H1 (cell line): ENCODE results near the gene UTP14C. TPM values are rescaled to one million over a fixed set of nuclear protein-coding genes. Genes with fewer than 3 reads are reported as not detected.

Experiments used
- CTCF ChIA-PET: fragments of 300-600 bp; sonication (Branson Sonifier 250); formaldehyde crosslinking; loops from one replicate; lab custom pipeline; 2021; ENCODE audit not compliant: partially characterized antibody; lab: Charles Lee
- POLR2A ChIA-PET: fragments of 300-600 bp; sonication (Branson Sonifier 250); formaldehyde crosslinking; loops from one replicate; lab custom pipeline; 2021; ENCODE audit warnings: inconsistent platforms; ENCODE audit not compliant: partially characterized antibody; lab: Charles Lee
- DNase-seq, 2 experiments: peaks; one replicate each; pipeline versions ENCODE4 v3.0.0 to v3.0.0-alpha.2; 2010 to 2022; ENCODE audit warnings: low spot score in 2 of 2, low read depth in 1 of 2, mixed read lengths in 1 of 2
- FAIRE-seq: peaks from 2 replicates; lab custom pipeline; 2011; peaks lifted over from hg19 to GRCh38; lab: Jason Lieb, UNC
- H2AFZ ChIP-seq: 2 replicates; pipeline ENCODE4 v1.8.1; 2012; ENCODE audit warnings: low read length, inconsistent platforms
- H2AK5ac ChIP-seq: 2 replicates; pipeline ENCODE4 v1.6.1; 2013; ENCODE audit warnings: low read depth, low read length
- H2BK120ac ChIP-seq: replicated peaks from 2 replicates; pipeline ENCODE3; 2013; ENCODE audit warnings: low read depth, low read length, inconsistent platforms
- H2BK12ac ChIP-seq: 2 replicates; pipeline ENCODE4 v1.6.1; 2013; ENCODE audit warnings: low read depth, low read length
- H2BK15ac ChIP-seq: 2 replicates; pipeline ENCODE4 v1.6.1; 2013; ENCODE audit warnings: low read length
- H2BK20ac ChIP-seq: 2 replicates; pipeline ENCODE4 v1.6.1; 2013; ENCODE audit warnings: low read length
- H2BK5ac ChIP-seq: 2 replicates; pipeline ENCODE4 v1.6.1; 2013; ENCODE audit warnings: low read depth, low read length
- H3K14ac ChIP-seq: 2 replicates; pipeline ENCODE4 v1.6.1; 2013; ENCODE audit warnings: inconsistent platforms; ENCODE audit not compliant: insufficient read length
- H3K18ac ChIP-seq: 2 replicates; pipeline ENCODE4 v1.6.1; 2013; ENCODE audit warnings: low read length; ENCODE audit errors: extremely low read depth
- H3K23ac ChIP-seq: 2 replicates; pipeline ENCODE4 v1.6.1; 2013; ENCODE audit warnings: inconsistent platforms; ENCODE audit not compliant: insufficient read length
- H3K23me2 ChIP-seq: 2 replicates; pipeline ENCODE4 v1.6.1; 2013; ENCODE audit warnings: low read depth, low read length
- H3K27ac ChIP-seq: 2 replicates; pipeline ENCODE4 v1.6.1; 2011; ENCODE audit warnings: low read depth, low read length, inconsistent platforms
- H3K27me3 ChIP-seq, 4 experiments: replicated peaks in 1 of 4; 1 replicate in 1 of 4; 2 replicates in 3 of 4; pipeline versions ENCODE4 v1.6.1 to v1.8.1; 2011 to 2013; ENCODE audit warnings: low read length in 3 of 4, mild to moderate bottlenecking in 3 of 4, inconsistent platforms in 2 of 4, mixed read lengths in 2 of 4, moderate library complexity in 1 of 4; ENCODE audit not compliant: control insufficient read depth in 3 of 4, insufficient read depth in 3 of 4; ENCODE audit errors: extremely low read depth in 1 of 4
- H3K36me3 ChIP-seq, 4 experiments: 2 replicates each; pipeline versions ENCODE4 v1.6.1 to v1.8.1; 2011 to 2013; ENCODE audit warnings: mild to moderate bottlenecking in 4 of 4, low read length in 3 of 4, moderate library complexity in 2 of 4, control low read depth in 1 of 4, inconsistent platforms in 1 of 4; ENCODE audit not compliant: insufficient read depth in 4 of 4, control insufficient read depth in 2 of 4
- H3K4ac ChIP-seq: replicated peaks from 2 replicates; pipeline ENCODE3; 2013; ENCODE audit warnings: low read length, low read depth, mixed read lengths, inconsistent platforms; ENCODE audit not compliant: insufficient read length
- H3K4me1 ChIP-seq, 4 experiments: replicated peaks in 1 of 4; 1 replicate in 1 of 4; 2 replicates in 3 of 4; pipeline versions ENCODE4 v1.6.1 to v1.8.1; 2011 to 2013; ENCODE audit warnings: low read length in 3 of 4, inconsistent platforms in 2 of 4, mixed read lengths in 1 of 4; ENCODE audit not compliant: insufficient read depth in 4 of 4, control insufficient read depth in 3 of 4
- H3K4me2 ChIP-seq, 2 experiments: 2 replicates each; pipeline versions ENCODE4 v1.6.1 to v1.8.1; 2011 to 2013; ENCODE audit warnings: low read depth in 2 of 2, low read length in 2 of 2, control low read depth in 1 of 2, inconsistent platforms in 1 of 2, mild to moderate bottlenecking in 1 of 2; ENCODE audit not compliant: insufficient read depth in 1 of 2
- H3K4me3 ChIP-seq, 4 experiments: fragments of 200-600, 300-600 bp in 1 of 4; sonication (generic), shearing (Covaris generic), sonication (Bioruptor Twin) in 1 of 4; 2 replicates each; pipeline versions ENCODE4 v1.5.1 to v1.8.1; 2011 to 2016; ENCODE audit warnings: low read length in 4 of 4, low read depth in 3 of 4, control low read depth in 2 of 4, inconsistent platforms in 2 of 4, mild to moderate bottlenecking in 2 of 4, mixed read lengths in 1 of 4, moderate library complexity in 1 of 4; ENCODE audit not compliant: insufficient read depth in 2 of 4; ENCODE audit errors: extremely low read depth in 1 of 4
- H3K56ac ChIP-seq: replicated peaks from 2 replicates; pipeline ENCODE3; 2013; ENCODE audit warnings: low read depth, mild to moderate bottlenecking, mixed read lengths, low read length, inconsistent platforms; ENCODE audit not compliant: insufficient read length
- H3K79me1 ChIP-seq: 2 replicates; pipeline ENCODE4 v1.6.1; 2013; ENCODE audit warnings: low read depth, low read length, control low read depth
- H3K79me2 ChIP-seq, 2 experiments: 2 replicates each; pipeline versions ENCODE4 v1.6.1 to v1.8.1; 2012 to 2013; ENCODE audit warnings: low read length in 2 of 2, mild to moderate bottlenecking in 2 of 2, inconsistent platforms in 1 of 2; ENCODE audit not compliant: insufficient read depth in 2 of 2, control insufficient read depth in 1 of 2
- H3K9ac ChIP-seq, 4 experiments: replicated peaks in 1 of 4; 1 replicate in 1 of 4; 2 replicates in 3 of 4; pipeline versions ENCODE4 v1.6.1 to v1.8.1; 2011 to 2013; ENCODE audit warnings: low read depth in 3 of 4, low read length in 3 of 4, control low read depth in 2 of 4, mild to moderate bottlenecking in 2 of 4, moderate library complexity in 2 of 4, inconsistent platforms in 1 of 4; ENCODE audit errors: extremely low read depth in 1 of 4
- H3K9me3 ChIP-seq, 2 experiments: 2 replicates each; pipeline versions ENCODE4 v1.6.1 to v1.8.1; 2012 to 2013; ENCODE audit warnings: mild to moderate bottlenecking in 2 of 2, moderate library complexity in 2 of 2, control low read depth in 1 of 2, inconsistent platforms in 1 of 2, low read depth in 1 of 2, low read length in 1 of 2, mixed read lengths in 1 of 2; ENCODE audit not compliant: insufficient read depth in 2 of 2
- H4K20me1 ChIP-seq, 2 experiments: replicated peaks in 1 of 2; 2 replicates each; pipeline versions ENCODE3 to v1.8.1; 2011 to 2013; ENCODE audit warnings: inconsistent platforms in 2 of 2, low read length in 2 of 2, mild to moderate bottlenecking in 1 of 2; ENCODE audit not compliant: insufficient read depth in 2 of 2, control insufficient read depth in 1 of 2
- H4K5ac ChIP-seq: 2 replicates; pipeline ENCODE4 v1.6.1; 2013; ENCODE audit warnings: low read length, low read depth, mixed read lengths, inconsistent platforms; ENCODE audit not compliant: insufficient read length
- H4K8ac ChIP-seq: 2 replicates; pipeline ENCODE4 v1.8.0; 2013; ENCODE audit warnings: mild to moderate bottlenecking, moderate library complexity, low read length, inconsistent platforms; ENCODE audit not compliant: insufficient read depth; ENCODE audit errors: extremely low read depth
- H4K91ac ChIP-seq: replicated peaks from 2 replicates; pipeline ENCODE3; 2013; ENCODE audit warnings: low read length, mixed read lengths, inconsistent platforms; ENCODE audit not compliant: insufficient read length
- BACH1 ChIP-seq: IDR thresholded peaks from 2 replicates; pipeline ENCODE4 v1.6.1; 2012; ENCODE audit warnings: low read length, improper control_type of control experiment
- CBX5 ChIP-seq: fragments of 300-800, 300-1000 bp; sonication (generic); IDR thresholded peaks from 2 replicates; pipeline ENCODE4 v1.7.1; 2016; ENCODE audit warnings: antibody characterized with exemption, low read length, low read depth
- CREB1 ChIP-seq: IDR thresholded peaks from 2 replicates; pipeline ENCODE4 v1.6.1; 2012; ENCODE audit warnings: inconsistent platforms
- CTCF ChIP-seq, 3 experiments: IDR thresholded peaks; 1 replicate in 2 of 3; 2 replicates in 1 of 3; pipeline versions ENCODE4 v1.5.1 to v1.6.1; 2011; ENCODE audit warnings: low read length in 3 of 3, mild to moderate bottlenecking in 3 of 3, inconsistent platforms in 2 of 3, low read depth in 1 of 3, moderate library complexity in 1 of 3; ENCODE audit not compliant: insufficient read depth in 1 of 3; ENCODE audit errors: control extremely low read depth in 1 of 3
- EP300 ChIP-seq, 2 experiments: IDR thresholded peaks; 1 replicate in 1 of 2; 2 replicates in 1 of 2; pipeline ENCODE4 v1.6.1; 2011 to 2012; ENCODE audit warnings: low read depth in 2 of 2, low read length in 2 of 2, mild to moderate bottlenecking in 2 of 2, borderline replicate concordance in 1 of 2, inconsistent platforms in 1 of 2, moderate library complexity in 1 of 2
- GTF2F1 ChIP-seq: IDR thresholded peaks from 2 replicates; pipeline ENCODE4 v1.6.1; 2012; ENCODE audit warnings: low read depth, low read length, improper control_type of control experiment, borderline replicate concordance
- KDM4A ChIP-seq: IDR thresholded peaks from one replicate; pipeline ENCODE4 v1.7.1; 2012; ENCODE audit warnings: low read depth, mild to moderate bottlenecking, moderate library complexity, low read length, inconsistent platforms; ENCODE audit not compliant: severe bottlenecking
- MAFK ChIP-seq: IDR thresholded peaks from 2 replicates; pipeline ENCODE4 v1.6.1; 2012; ENCODE audit warnings: low read depth, mild to moderate bottlenecking, improper control_type of control experiment, low read length
- SIX5 ChIP-seq: IDR thresholded peaks from 2 replicates; pipeline ENCODE4 v1.6.1; 2011; ENCODE audit warnings: mild to moderate bottlenecking, low read depth, low read length
- SP1 ChIP-seq: IDR thresholded peaks from 2 replicates; pipeline ENCODE4 v1.6.1; 2011; ENCODE audit warnings: low read depth, low read length
- TEAD4 ChIP-seq: IDR thresholded peaks from 2 replicates; pipeline ENCODE4 v1.6.1; 2012; ENCODE audit warnings: low read depth, low read length, inconsistent platforms, mixed read lengths
- YY1 ChIP-seq: IDR thresholded peaks from 2 replicates; pipeline ENCODE4 v1.6.1; 2011; ENCODE audit warnings: low read depth, mild to moderate bottlenecking, low read length
- WGBS, 2 experiments: shearing (Covaris generic) in 1 of 2; methylation state at CpG; one replicate each; pipeline versions ENCODE4 v1.1.6 to v1.1.7; 2013 to 2015; ENCODE audit warnings: low lambda C conversion rate in 2 of 2, mixed read lengths in 2 of 2, inconsistent platforms in 1 of 2, low coverage in 1 of 2, missing lambda C conversion rate in 1 of 2; ENCODE audit not compliant: insufficient replicate concordance in 2 of 2, insufficient coverage in 1 of 2, insufficient read length in 1 of 2; ENCODE audit errors: extremely low coverage in 1 of 2, missing lambda C conversion rate in 1 of 2; 5-methylcytosine and 5-hydroxymethylcytosine counted together
- polyA plus RNA-seq, 7 experiments: library from polyadenylated mRNA; depleted of rRNA in 3 of 7; stranded (reverse) in 5 of 7; unstranded in 2 of 7; fragments of >200 nt in 5 of 7; fragments of 200-250 nt in 2 of 7; gene quantifications; 1 replicate in 5 of 7; 2 replicates in 1 of 7; 4 replicates in 1 of 7; pipeline versions ENCODE4 v1.2.1 to v1.2.3, GENCODE V29; 2011 to 2013; ENCODE audit warnings: missing spikeins in 2 of 7, mixed read lengths in 2 of 7
- total RNA-seq: library from RNA; stranded (reverse); fragmentation: NEBNext Ultra II Directional; extraction: Animal tissue kit (Norgen Biotek cat#: 25700); gene quantifications from 2 replicates; pipeline ENCODE4 v1.2.1, GENCODE V29; 2021

Gene UTP14C
- total and polyA plus RNA-seq, 2 of the 8 experiments (the other 6 are each of a cell fraction or from before 2014, with no cell fraction given) = 6.8 to 22.7 TPM

- no peak overlapping the region for H3K4me2 ChIP-seq
- H2BK15ac ChIP-seq = no peak overlapping the region
- H3K18ac ChIP-seq = no peak overlapping the region
- FAIRE-seq (no peak), DNase-seq (no peak)
- H3K4ac ChIP-seq = no peak overlapping the region
- H2BK5ac ChIP-seq = no peak overlapping the region
- peaks cover 0 to 40% (median 16%) of the 10 kb centered on the region in 4 experiments; a peak in 6 of 8 replicates for H3K36me3 ChIP-seq
- peaks cover 3% of the 10 kb centered on the region; the same call in 1 of the 2 replicates for H3K79me1 ChIP-seq
- H3K79me2 ChIP-seq = peaks cover 0 to 28% of the 10 kb centered on the region in 2 experiments; a peak in 3 of 4 replicates
- no peaks in the 10 kb centered on the region for H3K23me2 ChIP-seq
- CTCF ChIA-PET = no interaction called here
- H3K27ac ChIP-seq = no peak overlapping the region
- H4K91ac ChIP-seq = no peak overlapping the region
- no peak overlapping the region for H3K14ac ChIP-seq
- H3K23ac ChIP-seq = no peak overlapping the region
- H2AFZ ChIP-seq = no peak overlapping the region
- no peaks in the 10 kb centered on the region for H3K4me1 ChIP-seq
- H3K9ac ChIP-seq = no peak overlapping the region
- H2BK120ac ChIP-seq = no peak overlapping the region
- POLR2A ChIA-PET = interaction anchor here (1.0 kb wide), 1 partner anchor 12 kb away, joined by 4 read pairs; no protein-coding TSS in a partner anchor
- H4K8ac ChIP-seq = no peak overlapping the region
- H2AK5ac ChIP-seq = no peak overlapping the region
- no peak overlapping the region for H3K4me3 ChIP-seq
- no peak overlapping the region for H2BK20ac ChIP-seq
- H3K9me3 ChIP-seq = no peaks in the 10 kb centered on the region; a peak in 2 of 4 replicates
- no peaks in the 10 kb centered on the region for H3K27me3 ChIP-seq
- H3K56ac ChIP-seq = no peak overlapping the region
- 97% methylated on average over 3 of the region's 3 CpGs; no CpG with 5 or more reads in 1 of the 2 experiments for WGBS, 2 experiments
- no peak overlapping the region for H4K5ac ChIP-seq
- H4K20me1 ChIP-seq = peaks cover 0 to 2% of the 10 kb centered on the region in 2 experiments
- no peak overlapping the region for H2BK12ac ChIP-seq
- TF ChIP-seq CBX5 (no peak), GTF2F1 (no peak), CTCF (IDR thresholded peaks at IDR 0.05; ENCODE audit: control extremely low read depth in 1 of 3, insufficient read depth in 1 of 3, low read depth in 1 of 3, low read length in 3 of 3) (no peak), MAFK (no peak), BACH1 (no peak), TEAD4 (no peak), SP1 (no peak), EP300 (IDR thresholded peaks at IDR 0.05; ENCODE audit: borderline replicate concordance in 1 of 2, low read depth in 2 of 2, low read length in 2 of 2) (no peak), YY1 (no peak), CREB1 (no peak), SIX5 (no peak), KDM4A (no peak)
These were observed 4.3 kb upstream of the UTP14C start for GRCh38 chr13:52020191-52020590.
